Nephron progenitor cell (in vitro differentiated cells): ENCODE measurements around the gene PIK3R4.

Experiments used
- DNase-seq: peaks from one replicate; pipeline ENCODE4 v3.0.0; 2021
- H3K27ac Mint-ChIP-seq: 2 replicates; pipeline ENCODE4 v1.8.0; 2021; ENCODE audit warnings: mild to moderate bottlenecking, moderate library complexity, mixed read lengths
- H3K27me3 Mint-ChIP-seq: 2 replicates; pipeline ENCODE4 v1.8.0; 2021; ENCODE audit warnings: mild to moderate bottlenecking, low read depth, mixed read lengths; ENCODE audit not compliant: poor library complexity
- H3K36me3 Mint-ChIP-seq: 2 replicates; pipeline ENCODE4 v1.8.0; 2021; ENCODE audit warnings: low read depth, mixed read lengths
- H3K4me1 Mint-ChIP-seq: 2 replicates; pipeline ENCODE4 v1.8.0; 2021; ENCODE audit warnings: mixed read lengths
- H3K4me3 Mint-ChIP-seq: 2 replicates; pipeline ENCODE4 v1.8.0; 2021; ENCODE audit warnings: mild to moderate bottlenecking, moderate library complexity, mixed read lengths
- H3K9me3 Mint-ChIP-seq: 2 replicates; pipeline ENCODE4 v1.8.0; 2021; ENCODE audit warnings: mild to moderate bottlenecking, moderate library complexity, mixed read lengths
- TF ChIP-seq, protein P1 (sequence below): fragments of 200-600 bp; sonication (generic); IDR thresholded peaks from 2 replicates; pipeline ENCODE4 v1.5.0; 2021; ENCODE audit warnings: antibody characterized with exemption

Gene PIK3R4

DNA sequence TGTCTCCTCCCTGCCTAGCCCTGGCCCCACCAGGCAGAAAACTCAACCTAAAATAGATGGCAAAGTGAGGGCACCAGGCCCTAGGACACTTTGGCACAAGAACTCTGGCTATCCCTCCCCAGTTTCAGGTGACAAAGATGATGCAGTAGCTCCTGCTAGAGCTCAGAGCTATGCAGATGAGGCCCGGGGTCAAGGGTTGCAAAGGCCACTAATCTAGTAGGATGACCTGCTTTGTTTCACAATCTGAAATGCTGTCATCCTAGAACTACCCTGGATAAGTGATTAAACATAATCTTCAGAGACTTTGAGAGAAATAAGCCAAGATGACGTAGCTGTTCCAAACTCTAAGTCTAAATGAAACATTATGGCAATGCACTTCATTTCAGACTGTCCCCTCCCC is 24.0 kb upstream of the PIK3R4 start:
- H3K27ac Mint-ChIP-seq = no peak overlapping the region
- no peak for DNase-seq

DNA sequence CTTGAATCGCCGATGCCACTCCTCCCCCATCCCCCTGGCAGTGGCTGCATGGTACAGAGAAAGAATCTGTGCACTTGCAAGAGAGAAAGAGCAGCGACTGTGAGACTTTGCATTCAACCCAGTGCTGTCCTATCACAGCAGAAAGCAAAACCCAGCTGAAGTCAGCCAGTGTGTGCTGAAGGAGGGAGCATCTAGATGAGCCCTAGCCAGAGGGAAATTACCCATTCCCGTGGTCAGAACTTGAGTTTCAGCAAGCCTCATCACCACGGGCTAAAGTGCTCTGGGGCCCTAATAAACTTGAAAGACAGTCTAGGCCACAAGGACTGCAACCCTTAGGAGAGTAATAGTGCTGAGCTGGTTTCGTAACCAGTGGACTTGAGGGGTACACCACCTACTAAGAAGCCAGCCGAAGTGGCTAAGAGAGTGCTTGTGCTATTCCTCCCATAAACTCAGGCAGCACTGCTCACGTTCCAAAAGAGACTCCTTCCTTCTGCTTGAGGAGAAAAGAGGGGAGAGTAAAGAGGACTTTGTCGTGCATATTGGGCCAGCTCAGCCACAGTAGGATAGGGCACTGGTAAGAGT is 15.2 kb upstream of the PIK3R4 start:
- peaks cover 7% of the 10 kb centered on the region for H3K27me3 Mint-ChIP-seq

More for the DNA sequence above, 24.0 kb upstream of the PIK3R4 start:
- Mint-ChIP-seq H3K4me3 (no peak overlapping the region), H3K27me3 (peaks cover 25% of the 10 kb centered on the region), H3K36me3 (no peaks in the 10 kb centered on the region), H3K4me1 (no peaks in the 10 kb centered on the region), H3K9me3 (no peaks in the 10 kb centered on the region)
- TF ChIP-seq, protein P1, sequence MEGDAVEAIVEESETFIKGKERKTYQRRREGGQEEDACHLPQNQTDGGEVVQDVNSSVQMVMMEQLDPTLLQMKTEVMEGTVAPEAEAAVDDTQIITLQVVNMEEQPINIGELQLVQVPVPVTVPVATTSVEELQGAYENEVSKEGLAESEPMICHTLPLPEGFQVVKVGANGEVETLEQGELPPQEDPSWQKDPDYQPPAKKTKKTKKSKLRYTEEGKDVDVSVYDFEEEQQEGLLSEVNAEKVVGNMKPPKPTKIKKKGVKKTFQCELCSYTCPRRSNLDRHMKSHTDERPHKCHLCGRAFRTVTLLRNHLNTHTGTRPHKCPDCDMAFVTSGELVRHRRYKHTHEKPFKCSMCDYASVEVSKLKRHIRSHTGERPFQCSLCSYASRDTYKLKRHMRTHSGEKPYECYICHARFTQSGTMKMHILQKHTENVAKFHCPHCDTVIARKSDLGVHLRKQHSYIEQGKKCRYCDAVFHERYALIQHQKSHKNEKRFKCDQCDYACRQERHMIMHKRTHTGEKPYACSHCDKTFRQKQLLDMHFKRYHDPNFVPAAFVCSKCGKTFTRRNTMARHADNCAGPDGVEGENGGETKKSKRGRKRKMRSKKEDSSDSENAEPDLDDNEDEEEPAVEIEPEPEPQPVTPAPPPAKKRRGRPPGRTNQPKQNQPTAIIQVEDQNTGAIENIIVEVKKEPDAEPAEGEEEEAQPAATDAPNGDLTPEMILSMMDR = no peak

DNA sequence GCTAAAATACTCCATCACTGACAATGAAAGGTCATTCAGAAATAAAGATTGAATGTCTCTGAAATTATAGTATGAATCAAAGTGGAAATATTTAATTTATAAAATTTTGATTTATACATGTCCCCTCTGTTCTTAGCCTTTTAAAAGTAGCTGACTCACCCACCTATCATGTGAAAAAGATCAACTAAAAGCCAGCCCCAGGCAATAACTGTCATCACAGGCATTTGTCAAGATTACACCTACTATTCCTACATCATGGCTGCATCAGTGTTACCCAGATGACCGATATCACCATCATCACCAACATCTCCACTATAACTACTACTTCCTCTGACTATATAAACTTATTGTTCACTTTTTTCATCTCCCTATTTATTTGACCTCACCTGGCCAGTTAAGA is 14.3 kb upstream of the PIK3R4 start:
- Mint-ChIP-seq H3K4me3 (no peak overlapping the region), H3K36me3 (no peaks in the 10 kb centered on the region), H3K9me3 (no peaks in the 10 kb centered on the region), H3K4me1 (peaks cover 39% of the 10 kb centered on the region), H3K27ac (no peak overlapping the region), H3K27me3 (peaks cover 9% of the 10 kb centered on the region)
- DNase-seq = no peak
- TF ChIP-seq, protein P1 = no peak

More for the DNA sequence above, 15.2 kb upstream of the PIK3R4 start:
- TF ChIP-seq, protein P1 = no peak
- Mint-ChIP-seq H3K27ac (peak overlapping the region; percentile 32), H3K4me1 (peaks cover 34% of the 10 kb centered on the region), H3K9me3 (no peaks in the 10 kb centered on the region), H3K36me3 (no peaks in the 10 kb centered on the region), H3K4me3 (no peak overlapping the region)
- no peak for DNase-seq

DNA sequence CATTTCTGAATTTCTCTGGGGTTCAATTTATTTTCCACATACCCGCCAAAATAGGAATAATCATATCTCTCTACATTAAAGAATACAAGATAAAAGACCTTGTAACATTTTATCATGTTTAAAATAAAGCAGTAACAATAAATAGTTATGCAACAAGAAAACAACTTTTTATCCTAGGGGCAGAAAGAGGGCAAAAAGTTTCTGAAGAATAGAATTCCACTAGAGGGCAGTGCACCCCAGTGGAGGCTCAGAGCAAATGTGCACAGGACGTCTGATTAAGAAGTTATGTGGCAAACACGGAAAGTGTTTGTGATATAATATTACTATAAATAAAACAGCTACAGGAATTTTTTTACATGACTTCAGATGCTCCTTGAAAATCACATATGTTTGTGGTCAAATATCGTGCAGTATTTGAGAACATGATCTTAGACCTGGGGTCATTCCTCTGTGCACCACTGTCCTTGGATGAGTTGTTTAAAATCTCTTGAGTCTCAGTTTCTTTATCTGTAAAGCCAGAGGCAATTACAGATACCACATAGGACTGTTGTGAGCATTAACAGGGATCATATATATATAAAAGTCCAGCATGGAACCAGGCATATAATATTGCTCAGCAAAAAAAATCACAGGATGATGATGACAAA is 13.2 kb upstream of the PIK3R4 start:
- TF ChIP-seq, protein P1 = peak; percentile 84
- Mint-ChIP-seq H3K4me1 (peaks cover 39% of the 10 kb centered on the region), H3K36me3 (no peaks in the 10 kb centered on the region), H3K4me3 (peak overlapping the region; percentile 57), H3K9me3 (no peaks in the 10 kb centered on the region), H3K27ac (no peak overlapping the region), H3K27me3 (peaks cover 9% of the 10 kb centered on the region)
- peak; percentile 43 for DNase-seq

DNA sequence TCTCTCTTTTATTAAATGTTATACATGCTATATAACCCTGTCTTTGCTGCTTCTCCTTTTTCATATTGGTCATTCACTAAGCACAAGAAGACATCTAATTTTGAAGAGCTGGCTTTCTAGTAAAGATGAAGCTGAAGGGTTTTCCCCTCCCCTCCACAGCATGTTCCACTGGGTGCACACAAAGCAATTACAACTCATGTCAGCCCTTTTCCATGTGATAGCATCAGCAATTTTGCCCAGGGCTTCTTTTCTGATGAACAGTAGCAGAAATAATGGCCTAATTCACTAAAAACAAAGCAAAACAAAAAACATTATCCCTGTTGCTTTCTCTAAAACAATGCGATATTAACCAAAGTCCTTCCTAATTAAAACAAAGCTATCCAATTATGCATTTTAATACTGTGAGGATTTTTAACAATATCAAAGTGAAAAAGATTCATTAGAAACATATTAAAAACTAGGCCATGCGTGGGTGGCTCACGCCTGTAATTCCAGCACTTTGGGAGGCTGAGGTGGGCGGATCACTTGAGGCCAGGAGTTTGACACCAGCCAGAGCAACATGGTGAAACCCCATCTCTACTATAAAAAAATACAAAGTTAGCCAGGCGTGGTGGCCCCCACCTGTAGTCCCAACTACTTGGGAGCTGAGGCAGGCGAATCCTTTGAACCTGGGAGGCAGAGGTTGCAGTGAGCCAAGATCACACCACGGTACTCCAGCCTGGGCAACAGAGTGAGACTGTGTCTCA is 12.2 kb upstream of the PIK3R4 start:
- Mint-ChIP-seq H3K36me3 (no peaks in the 10 kb centered on the region), H3K9me3 (no peaks in the 10 kb centered on the region), H3K4me1 (peaks cover 39% of the 10 kb centered on the region), H3K27ac (peak overlapping the region; percentile 16), H3K27me3 (peaks cover 9% of the 10 kb centered on the region), H3K4me3 (no peak overlapping the region)
- no peak for DNase-seq
- TF ChIP-seq, protein P1 = no peak
